HK-2 (cell line): Measurements from ENCODE around the gene FRK.
"Not testable (repeated sequence)": the region's sequence is repeated elsewhere in the genome, so short reads cannot be mapped to it uniquely, and the experiment has no call there.

Experiments
- DNase-seq: peaks from one replicate; pipeline ENCODE4 v3.0.0-alpha.2; 2018; ENCODE audit not compliant: unreplicated experiment

Gene FRK

DNA sequence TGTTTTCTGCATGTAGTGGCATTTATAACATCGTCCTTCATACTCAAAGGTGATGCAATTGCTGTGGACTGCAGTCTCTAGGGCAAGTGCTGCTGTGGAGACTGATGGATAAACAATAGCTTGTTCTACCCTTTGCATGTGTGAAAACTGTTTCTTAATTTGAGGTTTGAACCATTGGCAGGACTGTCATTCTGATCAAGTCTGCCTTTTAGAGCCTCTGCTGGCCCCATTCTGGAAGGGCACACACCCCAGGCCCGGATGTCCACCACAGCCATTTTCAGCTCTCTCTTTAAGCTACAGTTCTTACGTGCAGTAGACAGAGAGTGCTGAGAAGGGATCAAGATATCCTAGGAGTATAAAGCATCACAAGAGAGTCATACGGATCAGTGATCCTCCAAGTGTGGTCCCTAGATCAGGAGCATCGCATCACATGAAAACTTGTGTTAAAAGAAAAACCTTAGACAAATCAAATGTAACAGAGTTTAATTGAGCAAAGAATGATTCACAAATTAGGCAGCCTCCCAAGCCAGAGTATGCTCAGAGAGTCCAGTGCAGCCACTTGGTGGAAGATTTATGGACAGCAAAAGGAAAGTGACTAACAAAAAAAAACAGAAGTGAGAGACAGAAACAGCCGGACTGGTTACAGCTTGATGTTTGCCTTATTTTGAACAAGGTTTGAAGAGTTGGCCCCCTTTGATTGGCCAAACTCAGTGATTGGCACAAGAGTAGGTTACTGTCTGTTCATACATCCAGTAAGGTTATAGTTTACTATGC lies 52.0 kb downstream of the FRK start:
- peak; percentile 4 for DNase-seq

DNA sequence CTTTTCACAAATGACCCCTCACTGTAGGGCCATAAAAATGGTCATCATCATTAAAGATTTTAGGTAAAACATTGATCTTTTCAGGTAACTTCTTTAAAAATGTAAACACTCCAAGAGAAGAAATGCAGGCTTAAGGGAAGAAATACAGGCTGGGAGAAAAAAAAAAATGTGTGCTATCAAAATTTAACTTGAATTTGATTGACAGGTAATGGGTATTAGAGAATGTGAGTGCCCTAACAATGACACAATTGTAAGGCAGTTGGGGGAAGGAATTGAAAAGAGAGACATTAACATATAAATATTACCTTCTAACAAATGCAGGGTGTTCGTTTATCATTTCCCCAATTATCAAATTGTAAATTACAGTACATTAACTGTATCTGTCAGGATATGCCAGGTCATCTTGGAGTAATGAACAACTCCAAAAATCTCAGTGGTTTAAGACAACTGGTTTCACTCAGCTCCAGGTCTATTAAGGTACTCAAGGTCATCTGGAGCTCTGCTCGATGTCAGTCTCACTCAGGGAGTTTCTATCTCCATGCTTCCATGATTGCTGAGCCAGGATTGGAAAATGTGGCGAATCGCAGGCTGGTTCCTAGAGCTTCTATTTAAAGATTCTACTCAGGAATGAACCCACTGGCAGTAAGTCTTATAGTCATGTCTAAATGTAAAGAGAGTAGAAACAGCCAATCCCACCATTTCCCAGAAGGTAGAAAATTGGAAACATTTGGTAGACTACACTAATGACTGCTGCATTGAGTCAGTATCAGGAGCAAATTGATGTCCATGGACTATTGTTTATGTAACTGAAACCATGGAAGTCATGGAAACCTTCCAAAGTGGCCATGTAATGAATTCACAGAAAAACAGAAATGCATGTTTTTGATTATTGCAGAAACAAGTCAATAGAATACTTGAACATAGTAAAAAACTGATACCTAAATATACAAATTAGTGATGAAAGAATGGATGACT lies 55.6 kb downstream of the FRK start:
- no peak for DNase-seq

DNA sequence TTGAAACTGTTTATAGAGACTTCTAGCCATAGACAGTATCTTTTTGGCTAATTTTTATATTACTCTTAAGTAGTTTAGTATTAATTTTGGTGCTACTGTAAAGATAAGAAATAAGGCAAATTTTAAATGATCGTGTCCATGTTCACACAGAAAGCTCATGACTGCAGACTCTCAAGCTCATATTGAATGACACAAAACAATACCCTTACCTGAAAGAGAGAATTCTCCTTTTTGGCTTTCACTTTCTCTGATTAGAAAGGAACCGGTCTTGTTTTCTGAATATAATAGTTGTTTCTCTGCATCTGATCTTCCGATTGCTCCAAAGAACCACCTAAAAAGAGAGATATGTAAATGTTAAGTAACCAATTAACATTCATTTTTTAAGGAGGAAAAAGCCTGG lies 57.0 kb downstream of the FRK start:
- DNase-seq: no peak

DNA sequence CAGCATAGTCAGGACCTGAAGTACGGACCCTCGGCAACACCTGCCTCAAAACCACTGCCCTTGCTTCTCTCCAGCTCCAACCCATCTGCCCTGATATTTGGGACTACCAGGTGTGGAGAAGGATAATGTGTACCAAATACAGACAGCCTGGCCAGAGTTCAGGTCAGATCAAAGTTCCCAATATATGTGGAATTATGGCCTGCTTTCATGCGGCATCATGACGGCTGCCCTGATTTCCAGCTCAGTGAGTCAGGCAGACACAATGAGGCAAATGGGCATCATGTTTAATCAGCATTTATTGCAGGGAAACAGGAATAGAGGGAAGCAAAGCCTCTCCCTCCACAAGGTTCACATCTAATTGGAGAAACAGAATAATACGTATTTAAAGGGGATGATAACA lies 57.9 kb downstream of the FRK start:
- no peak for DNase-seq

DNA sequence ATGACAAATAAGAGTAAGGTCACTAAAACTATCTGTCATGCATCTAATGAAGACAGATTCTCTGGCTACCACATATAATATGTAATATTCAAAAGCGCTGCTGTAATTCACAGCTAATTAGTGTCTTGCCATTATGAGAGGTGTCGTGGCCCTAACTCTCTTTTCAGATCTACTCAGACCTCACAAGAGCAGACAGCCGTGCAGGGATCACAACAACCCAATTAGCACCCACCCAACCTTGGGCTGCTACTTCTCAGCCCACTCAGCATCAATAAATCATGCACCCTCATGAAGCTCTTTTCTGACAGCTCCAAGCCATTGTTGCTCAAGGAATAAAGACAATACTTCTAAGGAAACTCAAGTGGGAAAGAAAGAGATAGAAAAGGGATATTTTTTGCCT lies 61.5 kb downstream of the FRK start:
- DNase-seq: no peak

DNA sequence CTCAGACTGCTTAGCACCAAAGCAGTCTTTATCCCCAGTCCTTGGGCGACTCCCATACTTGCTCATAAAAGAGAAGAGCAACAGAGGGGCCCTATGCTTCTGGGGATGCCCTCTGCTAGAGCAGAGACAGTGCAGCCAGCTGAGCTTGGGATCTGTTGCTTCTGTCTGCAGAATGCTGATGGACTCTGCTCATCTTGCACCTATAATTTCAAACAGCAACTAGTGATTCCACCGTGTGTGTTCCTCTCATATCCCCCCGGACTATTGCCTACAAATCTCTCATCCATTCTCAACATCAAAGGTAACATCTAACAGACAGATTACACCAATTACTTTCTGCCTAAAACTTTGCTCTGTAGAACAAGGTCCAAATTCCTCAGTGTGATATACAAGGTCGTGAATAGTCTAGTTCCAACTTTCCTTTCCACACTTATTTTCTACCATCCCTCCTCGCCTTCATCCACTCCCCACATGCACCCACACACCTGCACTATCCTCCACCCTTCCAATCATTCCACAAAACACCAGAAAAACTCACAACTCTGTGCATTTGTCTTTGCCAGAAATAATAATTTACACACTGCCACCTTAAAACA lies 62.6 kb downstream of the FRK start:
- DNase-seq: no peak

DNA sequence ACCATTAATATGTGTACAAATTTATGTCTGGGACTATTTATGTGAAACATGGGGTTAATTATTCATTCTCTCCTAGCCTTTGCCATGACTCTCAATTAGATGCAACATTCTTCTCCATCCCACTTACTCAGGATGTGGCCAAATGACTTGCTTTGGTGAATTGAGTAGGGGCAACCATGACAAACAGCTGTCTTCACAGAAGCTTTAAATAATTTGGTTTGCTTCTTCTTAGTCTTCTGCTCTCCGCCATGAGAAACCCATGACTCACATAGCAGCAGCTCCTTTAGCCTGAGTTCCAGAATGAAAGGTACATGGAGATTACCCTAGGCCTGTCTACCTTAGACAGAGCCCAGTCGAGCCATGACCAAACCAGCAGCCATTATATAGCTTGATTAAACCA lies 74.7 kb downstream of the FRK start:
- DNase-seq: no peak

DNA sequence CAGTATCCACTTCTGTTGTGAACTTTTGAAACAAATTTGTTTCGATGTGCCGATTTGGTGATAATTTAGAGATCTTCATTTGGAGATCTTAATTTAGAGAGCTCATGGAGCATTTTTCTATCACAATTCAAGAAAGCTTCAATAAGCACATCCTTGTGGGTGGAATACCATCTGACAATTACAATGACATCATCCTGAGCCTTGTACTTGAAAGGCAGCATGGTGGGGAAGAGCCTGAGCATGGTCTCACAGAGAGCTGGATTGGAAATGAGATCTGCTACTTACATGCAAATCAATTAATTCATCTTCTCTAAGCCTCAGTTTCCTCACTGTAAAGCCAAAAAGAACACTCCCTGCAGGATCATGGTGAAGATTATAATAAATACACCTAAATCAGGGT lies 75.9 kb downstream of the FRK start:
- DNase-seq: no peak

DNA sequence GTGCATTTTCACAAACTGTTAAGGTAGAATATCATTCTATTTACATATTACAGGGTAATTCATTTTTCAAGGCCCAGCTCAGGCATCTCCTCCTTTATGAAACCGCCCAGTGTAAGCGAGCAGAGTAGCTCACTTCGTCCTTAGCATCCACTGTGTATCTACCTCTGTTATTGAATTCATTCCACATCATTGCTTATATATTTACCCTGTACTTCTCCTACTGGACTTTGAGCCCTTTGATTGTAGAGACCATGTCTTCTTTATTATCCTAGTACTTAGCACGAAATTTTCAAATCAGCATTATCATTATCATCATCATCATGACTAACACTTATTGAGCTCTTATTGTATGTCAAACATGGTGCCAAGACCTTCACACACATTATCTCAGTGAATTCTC lies 76.7 kb downstream of the FRK start:
- no peak for DNase-seq

DNA sequence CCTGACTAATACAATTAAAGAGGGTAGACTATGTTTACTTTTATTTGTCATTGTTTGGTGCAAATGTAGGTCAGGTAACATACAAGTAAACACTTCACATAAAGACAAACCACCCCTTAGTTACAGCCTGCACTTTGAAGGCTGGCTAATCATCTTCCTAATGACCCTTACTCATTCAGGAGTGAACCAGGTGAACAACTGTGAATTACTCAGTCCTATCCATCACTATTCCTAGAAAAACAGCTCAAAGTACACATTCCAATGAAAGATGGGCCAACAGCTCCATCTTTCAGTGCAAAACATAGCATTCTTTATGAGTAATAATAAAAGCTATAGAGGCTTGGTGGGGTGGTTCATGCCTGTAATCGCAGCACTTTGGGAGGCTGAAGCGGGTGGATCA lies 78.2 kb downstream of the FRK start:
- DNase-seq: no peak

DNA sequence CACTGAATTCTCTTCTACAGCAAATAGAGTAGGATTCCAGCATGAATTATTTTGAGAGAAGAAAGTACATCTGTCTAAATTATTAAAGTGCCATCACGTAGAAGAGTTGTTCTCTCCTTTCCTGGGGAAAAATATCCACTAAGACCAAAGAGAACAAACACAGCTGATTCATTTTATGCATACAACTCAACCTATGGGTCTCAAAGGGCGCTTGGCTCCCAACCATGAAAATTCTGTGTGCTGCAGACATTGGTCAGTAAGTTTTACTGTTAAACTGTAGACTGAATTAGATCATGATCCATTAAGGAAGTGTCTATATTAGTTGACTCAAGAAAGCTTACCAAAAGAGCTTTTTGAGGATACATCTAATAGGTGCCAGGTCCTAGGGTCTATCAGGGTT lies 83.5 kb downstream of the FRK start:
- DNase-seq: no peak

DNA sequence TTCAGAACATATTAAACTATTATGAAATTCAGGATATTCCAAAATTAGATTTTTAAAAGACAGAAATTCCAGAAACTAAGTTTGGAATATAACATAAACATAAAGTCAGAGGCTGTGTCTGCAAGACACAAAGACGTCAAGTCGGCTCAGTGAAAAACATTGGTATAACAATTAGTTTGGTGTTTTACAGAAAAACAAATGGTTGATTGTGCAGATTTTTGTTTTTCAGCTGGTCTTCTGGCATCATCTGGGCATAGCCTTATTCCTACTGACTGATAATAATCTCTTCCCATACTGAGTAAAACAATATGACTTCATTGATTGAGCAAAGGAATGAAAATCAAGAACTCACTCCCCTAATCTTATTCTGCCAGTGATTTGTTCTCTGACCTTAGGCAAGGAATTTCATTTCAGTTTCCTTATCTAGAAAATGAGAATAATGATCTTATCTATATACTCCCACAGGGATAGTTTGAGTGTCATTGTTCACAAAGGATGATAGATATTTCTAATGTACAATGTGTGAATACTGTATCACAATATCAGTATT lies 84.3 kb downstream of the FRK start:
- no peak for DNase-seq

DNA sequence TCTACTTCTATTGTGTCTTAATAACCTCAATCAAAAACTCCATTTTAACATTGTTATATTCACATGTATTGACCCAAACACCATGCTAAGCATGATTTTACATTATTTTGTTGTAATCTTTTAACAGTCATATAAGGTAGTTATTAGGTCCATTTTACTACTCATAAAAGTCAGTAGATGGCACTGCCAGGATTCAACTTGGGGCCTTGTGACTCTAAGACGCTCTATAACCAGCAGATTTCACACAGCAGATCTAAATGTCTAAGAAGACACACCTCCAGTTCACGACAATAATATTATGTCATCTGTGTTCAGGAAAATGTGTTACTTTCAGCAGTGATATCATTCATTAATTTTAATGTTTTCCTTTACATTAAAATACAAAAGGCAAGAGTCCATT lies 88.0 kb downstream of the FRK start:
- DNase-seq: no peak

DNA sequence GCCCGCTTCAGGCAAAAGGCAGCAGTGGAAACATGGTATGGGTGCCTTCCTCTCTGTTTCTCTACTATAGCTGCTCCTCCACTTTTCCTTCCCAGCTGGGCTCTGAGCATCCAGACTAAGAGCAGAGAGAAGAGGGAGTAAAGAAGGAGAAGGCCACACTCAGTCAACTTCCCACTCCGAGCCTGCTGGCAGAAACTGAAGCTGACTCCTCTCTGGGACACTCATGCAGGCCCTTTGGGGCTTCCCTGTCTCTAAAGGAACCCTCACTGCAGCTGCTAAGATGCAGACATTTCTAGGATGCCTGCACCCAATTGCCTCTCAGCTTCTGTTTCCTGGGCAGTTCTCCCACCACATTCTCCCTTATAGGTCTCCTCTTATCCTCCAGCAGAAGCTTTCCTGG lies 88.9 kb downstream of the FRK start:
- no peak for DNase-seq

DNA sequence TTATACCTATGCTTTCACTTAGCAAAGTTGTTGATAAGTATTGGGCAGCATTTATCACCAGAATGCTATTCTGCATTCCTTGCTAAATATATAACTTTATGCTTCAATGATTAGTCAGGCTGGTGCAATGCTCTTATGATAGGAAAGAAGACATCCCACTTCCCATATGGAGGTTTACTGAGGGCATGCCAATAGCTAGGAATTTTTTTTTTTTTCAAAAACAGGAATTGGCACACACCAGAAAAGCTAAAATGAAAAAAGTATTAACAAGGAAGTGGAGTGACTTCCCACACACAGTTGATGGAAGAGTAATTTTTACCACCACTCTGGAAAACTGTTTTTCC lies 90.8 kb downstream of the FRK start:
- no peak for DNase-seq

DNA sequence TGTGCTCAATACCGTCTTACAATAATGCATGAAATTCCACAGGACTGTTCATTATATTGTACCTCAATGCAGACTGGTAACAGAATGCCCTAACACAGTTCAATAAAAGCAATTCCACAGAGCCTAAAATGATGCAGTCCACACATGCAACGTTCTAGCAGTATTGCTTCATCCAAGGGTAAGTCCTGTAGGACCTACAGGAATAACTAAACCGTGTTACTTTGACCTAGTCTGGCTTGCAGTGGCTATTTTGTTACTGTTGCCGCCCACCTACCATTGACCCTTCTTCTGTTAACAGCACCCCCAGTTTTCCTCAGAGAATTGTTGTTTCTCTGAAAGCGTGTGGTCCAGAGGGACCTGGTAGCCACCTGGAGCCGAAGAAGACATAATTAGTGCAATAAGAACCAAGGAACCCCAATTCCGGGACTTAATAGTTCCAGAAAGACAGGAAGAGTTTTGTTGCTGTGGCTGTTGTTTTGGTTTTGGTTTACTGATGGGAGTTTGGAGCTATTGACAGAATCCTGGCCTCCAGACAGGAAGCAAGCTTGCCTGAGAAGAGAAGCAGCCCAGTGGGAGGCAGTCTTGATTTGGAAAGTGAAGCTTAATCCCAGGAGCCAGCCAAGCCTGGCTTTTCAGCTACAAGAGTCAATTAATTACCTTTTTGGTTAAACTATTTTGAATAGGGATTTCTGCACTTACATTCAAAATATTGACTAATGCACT lies 91.3 kb downstream of the FRK start:
- no peak for DNase-seq

DNA sequence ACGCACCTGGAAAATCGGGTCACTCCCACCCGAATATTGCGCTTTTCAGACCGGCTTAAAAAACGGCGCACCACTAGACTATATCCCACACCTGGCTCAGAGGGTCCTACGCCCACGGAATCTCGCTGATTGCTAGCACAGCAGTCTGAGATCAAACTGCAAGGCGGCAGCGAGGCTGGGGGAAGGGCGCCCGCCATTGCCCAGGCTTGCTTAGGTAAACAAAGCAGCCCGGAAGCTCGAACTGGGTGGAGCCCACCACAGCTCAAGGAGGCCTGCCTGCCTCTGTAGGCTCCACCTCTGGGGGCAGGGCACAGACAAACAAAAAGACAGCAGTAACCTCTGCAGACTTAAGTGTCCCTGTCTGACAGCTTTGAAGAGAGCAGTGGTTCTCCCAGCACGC lies 100.4 kb downstream of the FRK start:
- not testable (repeated sequence) for DNase-seq

DNA sequence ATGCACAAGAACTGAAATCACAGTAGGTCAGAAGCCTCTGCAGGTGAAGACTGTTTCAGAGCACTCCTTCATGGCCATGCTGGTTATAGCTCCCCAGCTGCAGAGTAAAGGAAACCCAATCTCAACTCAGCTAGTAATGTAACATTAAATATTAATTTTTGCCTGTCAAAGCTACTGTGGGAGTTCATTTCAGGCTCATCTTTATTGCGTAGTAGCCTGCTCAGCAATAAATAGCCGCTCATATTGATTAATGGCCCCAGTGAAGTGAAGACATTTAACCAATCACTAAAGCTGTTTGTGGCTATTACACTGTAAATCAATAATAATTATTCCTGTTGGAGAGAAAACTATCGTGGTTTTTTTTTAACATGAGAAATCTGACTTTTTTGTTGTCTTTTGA lies 101.7 kb downstream of the FRK start:
- no peak for DNase-seq

DNA sequence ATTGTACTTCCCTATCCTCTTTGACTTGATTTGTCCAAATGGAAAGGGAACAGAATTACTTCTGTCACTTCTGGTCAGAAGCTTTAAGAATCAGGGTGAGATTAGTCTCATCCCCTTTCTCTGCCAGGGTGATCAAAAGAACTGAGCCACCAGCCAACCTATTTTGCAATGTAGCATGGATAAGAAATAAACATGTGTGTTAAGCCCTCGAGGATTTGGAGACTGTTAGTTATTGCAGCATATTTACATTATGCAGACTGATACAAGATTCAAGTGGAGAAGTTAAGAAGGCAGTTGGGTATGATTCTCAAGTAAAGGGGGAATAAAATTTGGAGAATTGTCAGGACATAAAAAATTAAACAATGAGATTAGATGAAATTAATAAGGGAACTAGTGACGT lies 106.0 kb downstream of the FRK start:
- DNase-seq: no peak

DNA sequence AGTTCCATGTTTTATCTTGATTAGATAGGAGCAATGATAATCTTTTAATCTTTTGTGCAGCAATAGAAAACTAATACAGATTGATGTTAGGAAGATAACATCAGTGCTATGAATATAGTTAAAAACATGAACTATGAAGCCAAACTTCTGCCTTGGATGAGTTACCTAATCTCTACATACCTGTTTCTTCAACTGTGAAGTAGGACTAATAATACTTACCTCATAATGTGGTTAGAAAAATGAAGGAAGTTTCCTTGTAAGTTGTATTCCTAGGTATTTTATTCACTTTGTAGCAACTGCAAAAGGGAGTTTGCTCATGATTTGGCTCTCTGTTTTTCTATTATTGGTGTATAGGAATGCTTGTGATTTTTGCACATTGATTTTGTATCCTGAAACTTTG lies 111.9 kb downstream of the FRK start:
- no peak for DNase-seq

DNA sequence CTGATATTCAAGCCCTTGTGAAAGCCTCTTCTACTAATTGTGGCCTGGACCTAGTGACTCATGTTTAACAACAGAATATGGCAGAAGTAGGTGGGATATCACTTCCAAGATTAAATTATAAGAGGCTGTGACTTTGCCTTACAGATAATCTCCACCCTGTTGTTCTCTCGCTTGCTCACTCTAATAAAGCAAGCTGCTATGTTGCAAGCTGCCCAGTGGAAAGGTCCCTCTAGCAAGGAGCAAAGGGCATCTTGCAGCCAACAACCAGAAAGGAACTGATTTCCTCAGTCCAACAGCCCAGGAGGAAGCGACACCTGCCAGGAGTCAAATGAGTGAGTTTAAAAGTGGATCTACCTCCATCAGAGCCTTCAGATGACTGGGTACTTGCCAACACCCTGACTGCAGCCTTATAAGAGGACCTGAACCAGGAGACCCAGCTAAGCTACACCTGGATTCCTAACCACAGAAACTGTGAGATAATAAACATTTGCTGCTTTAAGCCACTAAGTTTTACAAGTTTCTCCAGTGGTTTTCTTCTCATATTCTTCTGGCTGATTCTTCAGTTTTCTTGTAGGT lies 112.6 kb downstream of the FRK start:
- DNase-seq: no peak

DNA sequence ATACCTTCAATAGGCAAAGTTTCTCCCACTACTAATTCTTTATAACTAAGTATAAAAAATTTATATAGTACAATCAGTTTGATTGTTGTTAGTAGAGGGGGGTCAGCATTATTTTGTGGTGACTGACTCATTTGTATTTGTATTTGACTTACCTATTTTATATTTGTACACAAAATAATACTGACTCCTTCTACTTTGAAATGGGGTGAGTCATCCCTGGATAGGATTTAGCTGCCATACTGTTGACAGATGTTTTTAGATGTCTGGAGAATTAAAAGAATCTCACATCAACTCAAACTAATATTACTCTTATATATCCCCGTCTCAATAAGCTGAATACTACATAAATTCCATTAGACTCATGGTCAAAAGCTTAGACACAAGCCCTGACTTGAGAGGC lies 114.9 kb downstream of the FRK start:
- no peak for DNase-seq
